K562 (cell line): ENCODE results near the gene FDX2. TPM values are rescaled to one million over a fixed set of nuclear protein-coding genes. Genes with fewer than 3 reads are reported as not detected.

Experiments used
- ATAC-seq: fragments of 200-7000 bp; cut with Tn5 transposase; 3 replicates; pipeline ENCODE4 v1.9.1; 2020; ENCODE audit warnings: moderate library complexity
- BruUV-seq: library from RNA; stranded (reverse); fragments of 400-500 nt; replicated peaks from 2 replicates; lab custom pipeline; 2021; lab: Mats Ljungman, UMichigan
- CTCF ChIA-PET: fragments of 300-600 bp; formaldehyde crosslinking; extraction: SDS; loops from one replicate; lab custom pipeline; 2021; ENCODE audit warnings: low intra/inter-chr PET ratio; lab: Yijun Ruan, JAX
- POLR2A ChIA-PET: fragments of 300-600, 350-650 bp; sonication (Branson Sonifier 250); formaldehyde crosslinking; extraction: SDS; loops from one replicate; lab custom pipeline; 2021; ENCODE audit warnings: antibody characterized with exemption, inconsistent platforms; lab: Yijun Ruan, JAX
- DNase-seq, 4 experiments: peaks; one replicate each; pipeline versions ENCODE4 v3.0.0 to v3.0.0-alpha.2; 2011 to 2018; ENCODE audit warnings: low spot score in 3 of 4, mixed read lengths in 3 of 4; ENCODE audit errors: extremely low read depth in 1 of 4
- FAIRE-seq: peaks from 2 replicates; lab custom pipeline; 2011; peaks lifted over from hg19 to GRCh38; lab: Jason Lieb, UNC
- H2AFZ ChIP-seq: 2 replicates; pipeline ENCODE4 v1.6.0; 2011; ENCODE audit warnings: low read depth, low read length, control low read depth, inconsistent platforms
- H3K27ac ChIP-seq: fragments of 200-600 bp; 3 replicates; pipeline ENCODE4 v1.8.0; 2011; ENCODE audit warnings: low read depth, mild to moderate bottlenecking, control low read depth, inconsistent platforms, low read length, moderate library complexity, mixed read lengths; ENCODE audit errors: extremely low read depth
- H3K27me3 ChIP-seq, 2 experiments: fragments of 300-600 bp in 1 of 2; 2 replicates in 1 of 2; 3 replicates in 1 of 2; pipeline versions ENCODE4 v1.6.0 to v1.8.0; 2011; ENCODE audit warnings: inconsistent platforms in 2 of 2, low read length in 2 of 2, mild to moderate bottlenecking in 1 of 2, mixed read lengths in 1 of 2, moderate library complexity in 1 of 2; ENCODE audit not compliant: control insufficient read depth in 2 of 2, insufficient read depth in 2 of 2
- H3K36me3 ChIP-seq: fragments of 300-600 bp; 3 replicates; pipeline ENCODE4 v1.8.0; 2011; ENCODE audit warnings: mild to moderate bottlenecking, low read length, inconsistent platforms; ENCODE audit not compliant: control insufficient read depth, insufficient read depth
- H3K4me1 ChIP-seq, 2 experiments: fragments of 200-600 bp in 1 of 2; replicated peaks in 1 of 2; 2 replicates in 1 of 2; 3 replicates in 1 of 2; pipeline versions ENCODE4 v1.5.1 to v1.8.0; 2011; ENCODE audit warnings: inconsistent platforms in 2 of 2, low read length in 2 of 2, mild to moderate bottlenecking in 1 of 2, mixed read lengths in 1 of 2, moderate library complexity in 1 of 2; ENCODE audit not compliant: control insufficient read depth in 2 of 2, insufficient read depth in 2 of 2
- H3K4me2 ChIP-seq: 2 replicates; pipeline ENCODE4 v1.6.1; 2011; ENCODE audit warnings: low read length, control low read depth, inconsistent platforms, mixed read lengths; ENCODE audit not compliant: insufficient read depth
- H3K4me3 ChIP-seq: fragments of 200-600 bp; sonication (generic), shearing (Covaris generic); 2 replicates; pipeline ENCODE4 v1.5.1; 2016; ENCODE audit warnings: control low read depth, inconsistent platforms
- H3K79me2 ChIP-seq: fragments of 200-600 bp; 3 replicates; pipeline ENCODE4 v1.8.0; 2011; ENCODE audit warnings: low read length, inconsistent platforms; ENCODE audit not compliant: control insufficient read depth, insufficient read depth
- H3K9ac ChIP-seq, 2 experiments: 2 replicates each; pipeline versions ENCODE4 v1.6.0 to v1.6.1; 2011; ENCODE audit warnings: low read depth in 2 of 2, low read length in 2 of 2, control low read depth in 1 of 2, inconsistent platforms in 1 of 2, mild to moderate bottlenecking in 1 of 2, mixed read lengths in 1 of 2; ENCODE audit not compliant: insufficient read depth in 1 of 2
- H3K9me1 ChIP-seq: one replicate; pipeline ENCODE4 v1.6.0; 2011; ENCODE audit warnings: inconsistent platforms, mild to moderate bottlenecking, low read length, moderate library complexity; ENCODE audit not compliant: control insufficient read depth, insufficient read depth
- H3K9me3 ChIP-seq: replicated peaks from 2 replicates; pipeline ENCODE4 v1.5.1; 2011; ENCODE audit warnings: low read depth, low read length, inconsistent platforms; ENCODE audit not compliant: control insufficient read depth, insufficient read depth
- H4K20me1 ChIP-seq: replicated peaks from 2 replicates; pipeline ENCODE4 v1.6.1; 2011; ENCODE audit warnings: low read length, inconsistent platforms, mixed read lengths; ENCODE audit not compliant: control insufficient read depth, insufficient read depth
- GABPB1 ChIP-seq: sonication (generic); formaldehyde crosslinking; IDR thresholded peaks from 2 replicates; pipeline ENCODE4 v1.8.0; 2022; ENCODE audit warnings: mild to moderate bottlenecking, missing genetic modification reagents
- MYNN ChIP-seq, 2 experiments: sonication (generic); formaldehyde crosslinking in 1 of 2; IDR thresholded peaks; 2 replicates each; pipeline versions ENCODE4 v1.5.0 to v1.6.1; 2016 to 2020; ENCODE audit warnings: antibody characterized with exemption in 1 of 2, missing genetic modification reagents in 1 of 2
- POLR2A ChIP-seq: fragments of 450-650 bp; conservative IDR thresholded peaks from 2 replicates; pipeline ENCODE4 v1.6.1; 2016
- POLR2AphosphoS5 ChIP-seq: IDR thresholded peaks from 2 replicates; pipeline ENCODE4 v1.6.1; 2011; ENCODE audit warnings: mild to moderate bottlenecking, low read depth, low read length, moderate library complexity; ENCODE audit not compliant: control insufficient read depth, insufficient read depth
- POLR2B ChIP-seq: fragments of 450-650 bp; IDR thresholded peaks from 2 replicates; pipeline ENCODE4 v1.6.1; 2018; ENCODE audit warnings: low read depth; ENCODE audit not compliant: partially characterized antibody
- POLR2G ChIP-seq: fragments of 200-400 bp; formaldehyde crosslinking; IDR thresholded peaks from 2 replicates; pipeline ENCODE4 v1.6.1; 2017; ENCODE audit warnings: low read depth, mild to moderate bottlenecking, antibody characterized with exemption, low read length, moderate library complexity
- RBFOX2 ChIP-seq: fragments of 200-400 bp; formaldehyde crosslinking; IDR thresholded peaks from 2 replicates; pipeline ENCODE4 v1.6.1; 2017; ENCODE audit warnings: low read depth, mild to moderate bottlenecking, low read length, moderate library complexity
- SUPT5H ChIP-seq: fragments of 450-650 bp; IDR thresholded peaks from 2 replicates; pipeline ENCODE4 v1.6.1; 2016
- ZNF121 ChIP-seq: sonication (generic); formaldehyde crosslinking; conservative IDR thresholded peaks from 2 replicates; pipeline ENCODE4 v1.8.0; 2022; ENCODE audit warnings: missing genetic modification reagents
- whole genome bisulfite sequencing: fragments of 100-300 bp; shearing (Covaris generic); methylation state at CpG from one replicate; pipeline ENCODE4 v1.1.6; 2016; ENCODE audit warnings: low coverage, mixed read lengths; ENCODE audit not compliant: insufficient coverage; ENCODE audit errors: missing lambda C conversion rate; 5-methylcytosine and 5-hydroxymethylcytosine counted together
- in situ Hi-C: fragments of 300-500 bp; cut with MboI; formaldehyde crosslinking; loops from 4 replicates; pipeline ENCODE4 v1.15.0; 2018; ENCODE audit warnings: inconsistent platforms, mixed read lengths
- intact Hi-C: fragments of 100-400 bp; cut with micrococcal nuclease; formaldehyde crosslinking; loops from 2 replicates; pipeline ENCODE4 v1.14.2; 2022
- polyA plus RNA-seq, 8 experiments: library from polyadenylated mRNA; depleted of rRNA in 4 of 8; stranded (reverse) in 5 of 8; unstranded in 3 of 8; fragments of >200 nt; fragmentation: Nextera tagmentation in 2 of 8; fragmentation: Illumina TruSeq in 1 of 8; extraction: Ambion mirVana in 2 of 8; extraction: Trizol in 1 of 8; gene quantifications; 2 replicates each; pipeline versions ENCODE4 v1.2.1 to v1.2.3, GENCODE V29; 2011 to 2014; ENCODE audit warnings: inconsistent platforms in 1 of 8, missing spikeins in 1 of 8
- total RNA-seq, 7 experiments: library from RNA; depleted of rRNA in 6 of 7; stranded (reverse); fragments of >200 nt in 6 of 7; fragmentation: Illumina TruSeq in 2 of 7; extraction: Trizol in 2 of 7; gene quantifications; 2 replicates each; pipeline versions ENCODE4 v1.2.1 to v1.2.3, GENCODE V29; 2011 to 2021; ENCODE audit warnings: low replicate concordance in 1 of 7
- TF ChIP-seq, protein P1 (sequence below): sonication (generic); formaldehyde crosslinking; IDR thresholded peaks from 2 replicates; pipeline ENCODE4 v1.8.0; 2023; ENCODE audit warnings: mild to moderate bottlenecking, missing genetic modification reagents
- TF ChIP-seq, protein P2 (sequence below): sonication (generic); formaldehyde crosslinking; IDR thresholded peaks from 2 replicates; pipeline ENCODE4 v1.8.0; 2022; ENCODE audit warnings: missing genetic modification reagents, mild to moderate bottlenecking, borderline replicate concordance

FDX2 gene
- total and polyA plus RNA-seq, 9 of the 15 experiments (the other 6 are each of a cell fraction or from before 2014, with no cell fraction given): 2.5 to 49.8 (median 29.7) TPM

DNA sequence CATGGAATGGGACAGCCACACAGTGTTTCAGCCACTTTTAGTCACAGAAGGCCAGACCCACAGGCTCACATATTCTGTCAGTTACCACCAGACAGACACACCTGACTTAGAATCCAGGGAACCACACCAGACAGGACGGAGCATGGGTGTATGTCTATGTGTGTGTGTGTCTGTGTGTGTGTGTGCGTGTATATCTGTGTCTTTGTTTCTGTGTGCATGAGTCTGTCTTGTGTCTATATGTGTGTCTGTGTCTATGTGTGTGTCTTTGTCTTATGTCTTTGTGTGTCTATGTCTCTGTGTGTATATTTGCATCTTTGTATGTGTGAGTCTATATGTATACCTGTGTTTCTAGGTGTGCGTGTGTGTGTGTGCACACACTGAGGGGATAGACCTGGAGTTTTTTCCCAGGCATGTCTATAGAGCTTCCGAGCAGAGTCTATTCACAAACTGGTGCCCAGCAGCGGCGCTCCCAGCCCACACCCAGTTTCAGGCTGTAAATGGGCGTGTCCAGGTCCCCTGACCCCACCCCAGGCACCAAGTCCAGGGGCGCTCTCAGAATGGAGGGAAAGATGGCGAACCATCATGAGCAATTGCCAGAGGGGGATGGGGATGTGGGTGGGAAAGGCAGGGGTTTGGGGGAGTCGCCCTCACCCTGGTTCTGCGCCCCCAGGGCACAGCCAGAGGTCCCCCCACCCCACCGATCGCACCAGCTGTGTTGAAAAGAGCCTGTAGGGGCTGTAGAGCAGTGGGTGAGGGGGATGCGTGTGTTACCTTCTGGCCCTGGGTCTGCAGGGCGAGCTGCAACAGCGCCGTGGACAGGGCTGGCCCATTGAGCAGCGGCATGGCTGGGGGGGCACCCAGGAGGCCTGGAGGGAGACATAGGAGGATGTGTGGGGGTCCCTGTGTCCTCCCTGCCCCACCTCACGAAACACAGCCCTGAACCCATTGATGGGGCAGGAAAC lies 6.3 kb upstream of the FDX2 start:
- FAIRE-seq: peak; percentile 32

More for the DNA sequence above, 6.3 kb upstream of the FDX2 start:
- no peak for DNase-seq
- no TSS peak for BruUV-seq
- intact Hi-C loops (no loop called here), in situ Hi-C loops (no loop called here)
- Histone ChIP-seq H3K27ac (no peak overlapping the region; the same call in 2 of the 3 replicates), H3K27me3 (no peaks in the 10 kb centered on the region), H3K9me3 (no peaks in the 10 kb centered on the region), H3K79me2 (no peaks in the 10 kb centered on the region; the same call in 1 of the 3 replicates), H3K4me2 (no peak overlapping the region), H2AFZ (no peak overlapping the region), H3K4me1 (peaks cover 0 to 43% of the 10 kb centered on the region in 2 experiments; a peak in 2 of 5 replicates), H4K20me1 (0 out of 2 replicates have a peak, but pooled peaks cover 3% of the 10 kb centered on the region), H3K9me1 (no peaks in the 10 kb centered on the region), H3K36me3 (peaks cover 94% of the 10 kb centered on the region), H3K4me3 (no peak overlapping the region), H3K9ac (peak overlapping the region in 1 of 2 experiments; percentile 78; a peak in 1 of 4 replicates)
- WGBS: 90% methylated on average over 14 of the region's 19 CpGs
- ChIA-PET CTCF (no interaction called here), POLR2A (interaction anchor here (0.6 to 2.0 kb wide), 7 partner anchors 7 to 35 kb away, joined by 3 to 9 read pairs (median 3); partner anchors contain the start of genes ICAM4, ICAM5 and RAVER1)
- ATAC-seq: no peak; the same call in 2 of the 3 replicates
- TF ChIP-seq RBFOX2 (peak; percentile 11; the same call in 1 of the 2 replicates), ZNF121 (CRISPR knock-in tag) (no peak), POLR2AphosphoS5 (peak; percentile 15; the same call in 1 of the 2 replicates), MYNN (IDR thresholded peaks at IDR 0.05) (peak; percentile 14; the same call in 1 of the 2 replicates), MYNN (CRISPR knock-in tag; IDR thresholded peaks at IDR 0.05) (no peak), POLR2G (peak; percentile 68), POLR2B (peak; percentile 51), SUPT5H (peak; percentile 68), GABPB1 (no peak), POLR2A (peak; percentile 70)
- TF ChIP-seq, protein P1, sequence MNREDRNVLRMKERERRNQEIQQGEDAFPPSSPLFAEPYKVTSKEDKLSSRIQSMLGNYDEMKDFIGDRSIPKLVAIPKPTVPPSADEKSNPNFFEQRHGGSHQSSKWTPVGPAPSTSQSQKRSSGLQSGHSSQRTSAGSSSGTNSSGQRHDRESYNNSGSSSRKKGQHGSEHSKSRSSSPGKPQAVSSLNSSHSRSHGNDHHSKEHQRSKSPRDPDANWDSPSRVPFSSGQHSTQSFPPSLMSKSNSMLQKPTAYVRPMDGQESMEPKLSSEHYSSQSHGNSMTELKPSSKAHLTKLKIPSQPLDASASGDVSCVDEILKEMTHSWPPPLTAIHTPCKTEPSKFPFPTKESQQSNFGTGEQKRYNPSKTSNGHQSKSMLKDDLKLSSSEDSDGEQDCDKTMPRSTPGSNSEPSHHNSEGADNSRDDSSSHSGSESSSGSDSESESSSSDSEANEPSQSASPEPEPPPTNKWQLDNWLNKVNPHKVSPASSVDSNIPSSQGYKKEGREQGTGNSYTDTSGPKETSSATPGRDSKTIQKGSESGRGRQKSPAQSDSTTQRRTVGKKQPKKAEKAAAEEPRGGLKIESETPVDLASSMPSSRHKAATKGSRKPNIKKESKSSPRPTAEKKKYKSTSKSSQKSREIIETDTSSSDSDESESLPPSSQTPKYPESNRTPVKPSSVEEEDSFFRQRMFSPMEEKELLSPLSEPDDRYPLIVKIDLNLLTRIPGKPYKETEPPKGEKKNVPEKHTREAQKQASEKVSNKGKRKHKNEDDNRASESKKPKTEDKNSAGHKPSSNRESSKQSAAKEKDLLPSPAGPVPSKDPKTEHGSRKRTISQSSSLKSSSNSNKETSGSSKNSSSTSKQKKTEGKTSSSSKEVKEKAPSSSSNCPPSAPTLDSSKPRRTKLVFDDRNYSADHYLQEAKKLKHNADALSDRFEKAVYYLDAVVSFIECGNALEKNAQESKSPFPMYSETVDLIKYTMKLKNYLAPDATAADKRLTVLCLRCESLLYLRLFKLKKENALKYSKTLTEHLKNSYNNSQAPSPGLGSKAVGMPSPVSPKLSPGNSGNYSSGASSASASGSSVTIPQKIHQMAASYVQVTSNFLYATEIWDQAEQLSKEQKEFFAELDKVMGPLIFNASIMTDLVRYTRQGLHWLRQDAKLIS (CRISPR knock-in tag): no peak
- TF ChIP-seq, protein P2, sequence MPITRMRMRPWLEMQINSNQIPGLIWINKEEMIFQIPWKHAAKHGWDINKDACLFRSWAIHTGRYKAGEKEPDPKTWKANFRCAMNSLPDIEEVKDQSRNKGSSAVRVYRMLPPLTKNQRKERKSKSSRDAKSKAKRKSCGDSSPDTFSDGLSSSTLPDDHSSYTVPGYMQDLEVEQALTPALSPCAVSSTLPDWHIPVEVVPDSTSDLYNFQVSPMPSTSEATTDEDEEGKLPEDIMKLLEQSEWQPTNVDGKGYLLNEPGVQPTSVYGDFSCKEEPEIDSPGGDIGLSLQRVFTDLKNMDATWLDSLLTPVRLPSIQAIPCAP (CRISPR knock-in tag): no peak
